ENCODE data around the gene SRL.
A peak's percentile ranks its signal among the peaks of the same experiment; 100 is the strongest.

GRCh38 chr16:4272114-4272956 is 30.5 kb upstream of the SRL start:
- no peak for TF ChIP-seq CTCF (IDR thresholded peaks at IDR 0.05; ENCODE audit: insufficient read depth, low read length)
- TF ChIP-seq POLR2AphosphoS5 (IDR thresholded peaks at IDR 0.05; ENCODE audit: low read depth): no peak; the same call in 1 of the 2 replicates
- peak; percentile 12 for TF ChIP-seq REST (IDR thresholded peaks at IDR 0.05; ENCODE audit: insufficient replicate concordance, low read depth)
- TF ChIP-seq SPI1 (IDR thresholded peaks at IDR 0.05; ENCODE audit: borderline replicate concordance, low read depth): peak; percentile 91
- TF ChIP-seq GABPA (IDR thresholded peaks at IDR 0.05; ENCODE audit: low read depth): no peak
